OCI-LY3 (cell line): ENCODE measurements around the gene CD4.

Experiments
- EZH2phosphoT487 ChIP-seq: fragments of 200-600 bp; shearing (Covaris generic); IDR thresholded peaks from 2 replicates; pipeline ENCODE4 v1.6.1; 2018; ENCODE audit warnings: antibody characterized with exemption, mixed run types, low read depth
- TF ChIP-seq, protein P1 (sequence below): fragments of 200-600, 300-600 bp; sonication (generic); IDR thresholded peaks from 2 replicates; pipeline ENCODE4 v1.5.1; 2014; ENCODE audit warnings: antibody characterized with exemption, low read length, low read depth

DNA sequence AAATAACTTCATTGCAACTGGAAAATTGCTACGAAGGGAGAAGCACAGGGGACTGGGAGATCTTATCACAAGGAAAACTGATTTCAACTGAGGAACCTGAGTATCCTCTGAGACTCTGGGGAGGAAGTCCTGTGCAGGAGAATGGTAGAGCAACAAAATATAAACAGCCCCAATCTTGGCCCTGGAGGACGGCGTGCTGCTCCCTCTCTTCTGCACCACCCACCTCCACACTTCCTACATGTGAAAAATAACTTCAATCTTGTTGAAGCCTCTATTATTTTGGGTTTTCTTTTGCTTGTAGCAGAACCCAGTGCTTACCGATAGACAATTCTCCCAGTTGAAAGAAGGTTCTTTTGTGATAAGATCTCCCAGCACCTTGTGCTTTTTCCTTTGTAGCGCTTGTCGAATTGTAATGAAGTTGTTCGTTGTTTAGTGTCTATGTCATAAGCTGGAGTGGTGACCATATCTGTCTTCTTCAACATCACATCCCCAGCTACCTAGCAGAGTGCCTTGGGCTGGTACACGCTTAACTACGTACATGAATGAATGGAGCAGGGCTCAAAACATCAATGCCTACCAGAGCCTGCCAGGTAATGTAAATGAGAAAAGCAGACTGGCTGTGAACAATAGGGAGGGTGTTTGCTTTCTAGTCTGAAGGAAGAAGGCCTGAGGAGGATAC is 2.8 kb upstream of the CD4 start:
- TF ChIP-seq, protein P1, sequence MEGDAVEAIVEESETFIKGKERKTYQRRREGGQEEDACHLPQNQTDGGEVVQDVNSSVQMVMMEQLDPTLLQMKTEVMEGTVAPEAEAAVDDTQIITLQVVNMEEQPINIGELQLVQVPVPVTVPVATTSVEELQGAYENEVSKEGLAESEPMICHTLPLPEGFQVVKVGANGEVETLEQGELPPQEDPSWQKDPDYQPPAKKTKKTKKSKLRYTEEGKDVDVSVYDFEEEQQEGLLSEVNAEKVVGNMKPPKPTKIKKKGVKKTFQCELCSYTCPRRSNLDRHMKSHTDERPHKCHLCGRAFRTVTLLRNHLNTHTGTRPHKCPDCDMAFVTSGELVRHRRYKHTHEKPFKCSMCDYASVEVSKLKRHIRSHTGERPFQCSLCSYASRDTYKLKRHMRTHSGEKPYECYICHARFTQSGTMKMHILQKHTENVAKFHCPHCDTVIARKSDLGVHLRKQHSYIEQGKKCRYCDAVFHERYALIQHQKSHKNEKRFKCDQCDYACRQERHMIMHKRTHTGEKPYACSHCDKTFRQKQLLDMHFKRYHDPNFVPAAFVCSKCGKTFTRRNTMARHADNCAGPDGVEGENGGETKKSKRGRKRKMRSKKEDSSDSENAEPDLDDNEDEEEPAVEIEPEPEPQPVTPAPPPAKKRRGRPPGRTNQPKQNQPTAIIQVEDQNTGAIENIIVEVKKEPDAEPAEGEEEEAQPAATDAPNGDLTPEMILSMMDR = no peak
- no peak for TF ChIP-seq EZH2phosphoT487
